Measurements from ENCODE around the gene RNASE12.

The RNASE12 gene

GRCh38 chr14:20614038-20614840 lies 23.1 kb upstream of the RNASE12 start:
- no peak for DNase-seq (ENCODE audit: extremely low spot score)
- POLR2A ChIA-PET = interaction anchor here (1.5 to 1.7 kb wide), 2 partner anchors 69 to 271 kb away, joined by 6 to 12 read pairs; partner anchors contain the start of gene PARP2

GRCh38 chr14:20613094-20614037 lies 22.2 kb upstream of the RNASE12 start:
- TF ChIP-seq CTCF (IDR thresholded peaks at IDR 0.05; ENCODE audit: control extremely low read depth, extremely low read depth, low read depth, missing control alignments) = peak; percentile 68
- ChIA-PET CTCF (interaction anchor here (0.6 to 3.1 kb wide), 22 partner anchors 10 to 313 kb away, joined by 3 to 35 read pairs (median 4); partner anchors contain the start of genes CCNB1IP1, PARP2 and RNASE4), POLR2A (interaction anchor here (0.6 to 1.7 kb wide), 4 partner anchors 68 to 270 kb away, joined by 3 to 12 read pairs (median 5); partner anchors contain the start of gene PARP2)
- DNase-seq (ENCODE audit: extremely low spot score) = peak; percentile 74

More at GRCh38 chr14:20614038-20614840, 23.1 kb upstream of the RNASE12 start:
- CTCF ChIA-PET = interaction anchor here (0.6 to 3.1 kb wide), 19 partner anchors 9 to 314 kb away, joined by 3 to 35 read pairs (median 5); partner anchors contain the start of genes CCNB1IP1, PARP2 and RNASE4
- no peak for TF ChIP-seq CTCF (IDR thresholded peaks at IDR 0.05; ENCODE audit: control extremely low read depth, extremely low read depth, low read depth, missing control alignments)

- DNase-seq (ENCODE audit: extremely low spot score) = no peak
- no peak for TF ChIP-seq CTCF (IDR thresholded peaks at IDR 0.05; ENCODE audit: control extremely low read depth, extremely low read depth, low read depth, missing control alignments)
- CTCF ChIA-PET = interaction anchor here (0.7 to 3.1 kb wide), 12 partner anchors 11 to 285 kb away, joined by 3 to 35 read pairs (median 6); partner anchors contain the start of gene RNASE4
- POLR2A ChIA-PET = interaction anchor here (1.0 to 1.7 kb wide), 3 partner anchors 71 to 269 kb away, joined by 3 to 12 read pairs (median 6); partner anchors contain the start of genes PARP2 and PIP4P1
These were observed 21.2 kb upstream of the RNASE12 start for GRCh38 chr14:20612403-20612802.

- POLR2A ChIA-PET = no interaction called here
- DNase-seq (ENCODE audit: extremely low spot score) = no peak
- CTCF ChIA-PET = interaction anchor here (1.0 to 8.1 kb wide), 6 partner anchors 11 to 284 kb away, joined by 4 to 101 read pairs (median 12); partner anchors contain the start of gene TEP1
- no peak for TF ChIP-seq CTCF (IDR thresholded peaks at IDR 0.05; ENCODE audit: control extremely low read depth, extremely low read depth, low read depth, missing control alignments)
These were observed 20.1 kb upstream of the RNASE12 start for GRCh38 chr14:20611277-20611676.

- CTCF ChIA-PET = interaction anchor here (0.7 to 8.1 kb wide), 36 partner anchors 9 to 303 kb away, joined by 3 to 101 read pairs (median 4); partner anchors contain the start of genes ANG, APEX1, PARP2 and PIP4P1
- peak; percentile 45 for DNase-seq (ENCODE audit: extremely low spot score)
- no peak for TF ChIP-seq CTCF (IDR thresholded peaks at IDR 0.05; ENCODE audit: control extremely low read depth, extremely low read depth, low read depth, missing control alignments)
- POLR2A ChIA-PET = no interaction called here
These were observed 19.0 kb upstream of the RNASE12 start for GRCh38 chr14:20610002-20610765.

Measured in GM10248 (cell line).